Glomerular visceral epithelial cell (primary cell): ENCODE data around the gene ACADVL.
A peak's percentile ranks its signal among the peaks of the same experiment; 100 is the strongest.

Experiments
- DNase-seq: peaks from one replicate; pipeline ENCODE4 v3.0.0-alpha.2; 2016; ENCODE audit errors: extremely low spot score

The ACADVL gene

GRCh38 chr17:7217113-7217987, 2.4 kb upstream of the ACADVL start:
- peak; percentile 70 for DNase-seq

DNA sequence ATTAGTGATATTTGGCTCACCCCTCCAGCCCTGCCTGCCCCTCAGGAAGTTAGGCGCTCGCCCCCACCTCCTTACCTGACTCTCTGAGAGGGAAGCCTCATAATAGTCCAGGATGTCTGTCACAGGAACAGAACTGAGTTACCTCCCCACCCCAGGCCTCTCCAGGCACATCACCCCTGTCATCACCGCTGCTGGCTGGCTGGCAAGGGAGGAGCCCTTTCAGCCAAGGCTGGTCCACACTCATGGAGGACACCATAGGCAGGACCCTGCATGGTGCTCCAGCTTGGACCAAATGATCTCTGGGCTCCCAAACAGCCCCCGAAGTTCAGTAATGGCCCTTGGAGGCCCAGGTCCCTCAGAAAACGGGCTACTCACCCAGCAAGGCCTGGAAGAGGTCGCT, 1.6 kb upstream of the ACADVL start:
- no peak for DNase-seq

DNA sequence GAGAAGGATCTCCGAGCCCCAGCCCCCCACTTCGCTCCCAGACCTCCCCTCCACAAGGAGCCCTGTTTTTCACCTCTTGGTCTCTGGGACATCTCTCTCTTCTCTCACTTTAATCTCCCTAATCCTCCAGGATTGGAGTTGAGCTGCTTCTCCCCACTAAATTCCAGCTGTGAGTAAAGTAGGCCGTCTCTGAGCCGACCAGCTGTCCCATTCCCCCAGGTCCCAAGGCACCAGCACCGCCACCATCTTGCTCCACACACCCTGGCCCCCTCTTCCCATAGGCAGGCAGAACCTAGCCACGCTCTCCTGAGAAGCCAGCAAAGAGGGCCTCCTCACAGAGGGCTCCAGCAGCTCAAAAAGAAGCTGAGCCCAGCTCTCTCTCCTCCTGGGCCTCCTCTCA, 980 bp upstream of the ACADVL start:
- no peak for DNase-seq

DNA sequence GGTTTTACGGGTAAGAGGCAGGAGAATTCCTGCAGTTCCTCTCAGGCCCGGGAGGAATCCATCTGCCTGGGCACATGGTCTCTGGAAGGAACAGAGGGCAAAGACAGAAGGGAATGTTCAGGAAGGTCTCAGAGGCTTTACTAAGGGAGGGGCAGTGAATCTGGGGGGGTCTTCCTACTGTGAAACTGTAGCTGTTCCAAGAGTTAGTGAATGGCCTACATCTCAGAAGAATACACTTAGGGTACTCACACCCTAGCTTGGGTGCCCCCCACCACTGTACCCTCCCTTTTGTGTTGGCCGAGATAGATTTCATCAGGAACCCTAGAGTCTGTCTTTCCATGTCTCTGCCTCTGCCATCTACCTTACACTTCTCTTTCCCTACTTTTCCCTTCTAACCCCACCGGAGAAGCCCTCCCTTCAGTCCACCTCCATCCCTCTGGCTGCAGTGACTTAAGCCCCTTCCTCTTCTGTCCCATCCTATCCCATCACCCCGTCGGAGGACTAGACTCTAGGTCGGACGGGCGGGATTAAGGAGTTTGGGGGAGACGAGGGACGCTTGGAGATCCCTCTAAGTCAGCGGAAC, 418 bp upstream of the ACADVL start:
- no peak for DNase-seq

GRCh38 chr17:7220593-7221277, 997 bp downstream of the ACADVL start:
- peak; percentile 68 for DNase-seq

DNA sequence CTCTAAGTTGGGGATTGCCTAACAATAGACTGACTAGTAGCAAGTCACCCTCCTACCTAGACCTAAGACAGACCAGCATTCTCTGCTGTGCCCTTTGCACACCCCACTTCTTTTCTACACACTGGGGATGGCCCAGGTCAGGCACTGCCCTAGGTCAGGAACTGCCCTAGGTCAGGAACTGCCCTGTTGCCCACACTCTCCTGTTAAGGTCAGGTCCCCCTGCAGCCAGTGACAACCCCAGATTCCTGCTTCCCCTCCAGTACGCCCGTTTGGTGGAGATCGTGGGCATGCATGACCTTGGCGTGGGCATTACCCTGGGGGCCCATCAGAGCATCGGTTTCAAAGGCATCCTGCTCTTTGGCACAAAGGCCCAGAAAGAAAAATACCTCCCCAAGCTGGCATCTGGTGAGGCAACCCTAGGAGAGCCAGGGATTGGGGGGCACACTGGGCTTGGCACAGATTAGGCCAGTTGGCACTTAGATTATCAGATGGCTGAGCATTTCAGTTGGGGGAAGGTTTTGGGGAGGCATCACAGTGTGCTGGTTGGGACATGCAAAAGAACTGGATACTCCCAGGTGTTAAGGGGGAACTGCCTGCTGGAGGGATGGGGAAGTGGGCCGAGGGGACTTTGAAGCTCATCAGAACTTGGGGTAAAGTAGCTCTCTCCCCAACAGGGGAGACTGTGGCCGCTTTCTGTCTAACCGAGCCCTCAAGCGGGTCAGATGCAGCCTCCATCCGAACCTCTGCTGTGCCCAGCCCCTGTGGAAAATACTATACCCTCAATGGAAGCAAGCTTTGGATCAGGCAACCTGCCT, 1.7 kb downstream of the ACADVL start:
- no peak for DNase-seq

DNA sequence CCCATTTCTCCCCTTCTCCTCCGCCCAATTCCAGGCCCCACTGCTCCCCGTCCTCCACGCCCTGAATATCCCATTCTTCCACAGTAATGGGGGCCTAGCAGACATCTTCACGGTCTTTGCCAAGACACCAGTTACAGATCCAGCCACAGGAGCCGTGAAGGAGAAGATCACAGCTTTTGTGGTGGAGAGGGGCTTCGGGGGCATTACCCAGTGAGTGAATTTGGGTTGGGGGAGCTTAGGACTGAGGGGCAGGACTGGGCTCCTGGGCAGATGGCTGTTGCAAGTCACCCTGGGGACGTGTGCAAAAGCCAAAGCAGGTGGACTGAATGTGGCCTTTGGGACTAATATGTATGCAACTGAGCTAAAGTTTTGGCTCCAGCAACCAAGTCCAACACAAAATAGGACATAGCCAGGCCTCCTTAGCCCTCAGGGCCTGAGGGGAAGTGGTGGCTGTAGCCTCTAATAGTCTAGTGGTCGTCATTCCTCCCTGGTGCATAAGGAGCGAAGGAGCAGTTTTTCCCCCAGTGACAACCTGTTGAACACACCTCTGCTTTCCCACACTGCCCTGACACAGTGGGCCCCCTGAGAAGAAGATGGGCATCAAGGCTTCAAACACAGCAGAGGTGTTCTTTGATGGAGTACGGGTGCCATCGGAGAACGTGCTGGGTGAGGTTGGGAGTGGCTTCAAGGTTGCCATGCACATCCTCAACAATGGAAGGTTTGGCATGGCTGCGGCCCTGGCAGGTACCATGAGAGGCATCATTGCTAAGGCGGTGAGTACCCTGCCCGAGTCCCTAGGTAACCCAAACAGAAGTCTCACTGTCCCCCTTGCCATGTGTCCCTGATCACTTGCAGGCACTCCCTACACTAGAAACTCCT, 2.6 kb downstream of the ACADVL start:
- no peak for DNase-seq

DNA sequence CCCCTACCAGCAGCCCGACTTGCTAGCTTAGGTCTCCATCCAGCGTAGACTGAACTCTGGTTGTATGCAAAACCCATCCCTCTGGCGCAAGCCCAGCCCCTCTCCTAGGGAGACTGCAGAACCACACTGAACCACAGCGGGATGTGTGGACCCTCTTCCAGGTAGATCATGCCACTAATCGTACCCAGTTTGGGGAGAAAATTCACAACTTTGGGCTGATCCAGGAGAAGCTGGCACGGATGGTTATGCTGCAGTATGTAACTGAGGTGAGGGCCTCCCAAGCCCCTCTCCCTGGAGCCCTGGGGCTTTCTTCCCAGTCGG, 3.2 kb downstream of the ACADVL start:
- no peak for DNase-seq

DNA sequence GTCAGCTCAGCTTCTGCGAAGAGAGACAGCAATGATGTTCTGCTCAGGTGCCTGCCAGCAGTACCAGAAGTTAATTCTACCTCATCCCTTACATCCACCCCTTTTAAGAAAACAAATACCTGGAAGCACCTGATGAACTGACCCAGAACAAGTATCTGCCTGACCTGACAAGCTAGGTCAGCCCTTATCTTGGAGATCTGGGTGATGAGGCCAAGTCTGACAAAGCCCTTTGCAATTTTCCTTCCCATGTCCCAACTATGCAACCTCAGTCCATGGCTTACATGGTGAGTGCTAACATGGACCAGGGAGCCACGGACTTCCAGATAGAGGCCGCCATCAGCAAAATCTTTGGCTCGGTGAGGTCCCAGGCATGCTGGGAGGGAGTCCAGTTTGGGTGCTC, 3.6 kb downstream of the ACADVL start:
- DNase-seq: no peak

GRCh38 chr17:7224110-7224509, 4.4 kb downstream of the ACADVL start:
- DNase-seq: no peak

DNA sequence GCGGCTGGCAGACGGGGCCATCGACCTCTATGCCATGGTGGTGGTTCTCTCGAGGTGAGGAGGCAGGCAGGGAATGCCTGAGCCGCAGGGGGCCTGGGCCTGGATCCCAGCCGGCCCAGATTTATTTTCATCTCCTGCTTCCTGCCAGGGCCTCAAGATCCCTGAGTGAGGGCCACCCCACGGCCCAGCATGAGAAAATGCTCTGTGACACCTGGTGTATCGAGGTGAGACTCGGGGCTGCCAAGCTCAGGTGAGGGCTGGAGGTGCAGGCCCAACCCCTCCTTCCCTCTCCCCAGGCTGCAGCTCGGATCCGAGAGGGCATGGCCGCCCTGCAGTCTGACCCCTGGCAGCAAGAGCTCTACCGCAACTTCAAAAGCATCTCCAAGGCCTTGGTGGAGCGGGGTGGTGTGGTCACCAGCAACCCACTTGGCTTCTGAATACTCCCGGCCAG, 4.9 kb downstream of the ACADVL start:
- no peak for DNase-seq

DNA sequence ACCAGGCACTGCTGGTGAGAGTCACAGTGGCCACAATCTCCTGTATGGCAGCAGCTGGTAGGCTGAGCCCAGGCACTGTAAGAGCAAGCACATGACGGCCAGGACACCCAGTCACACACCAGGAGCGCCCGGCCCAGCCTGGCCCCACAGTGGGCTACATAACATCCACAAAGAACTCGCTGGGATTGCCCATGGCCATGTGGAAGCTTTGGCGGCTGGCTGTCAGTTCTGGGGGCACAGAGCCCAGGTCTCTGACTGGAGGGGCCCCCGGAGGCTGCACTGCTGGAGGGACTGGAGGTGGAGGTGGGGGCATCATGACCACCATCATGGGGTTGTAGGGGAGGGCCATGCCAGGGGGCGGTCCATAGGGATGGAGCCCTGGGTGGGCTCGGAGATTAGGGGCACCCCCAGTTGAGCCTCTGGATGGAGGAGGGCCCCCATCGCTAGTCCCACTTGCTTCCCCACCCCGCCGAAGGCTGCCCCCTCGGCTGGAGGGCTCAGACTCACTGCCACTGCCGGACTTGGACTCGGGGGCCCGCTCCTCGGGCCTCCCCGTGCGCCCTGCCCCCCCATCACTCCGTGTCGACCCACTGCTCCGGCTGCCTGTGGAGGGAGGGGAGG, 6.1 kb downstream of the ACADVL start:
- no peak for DNase-seq

DNA sequence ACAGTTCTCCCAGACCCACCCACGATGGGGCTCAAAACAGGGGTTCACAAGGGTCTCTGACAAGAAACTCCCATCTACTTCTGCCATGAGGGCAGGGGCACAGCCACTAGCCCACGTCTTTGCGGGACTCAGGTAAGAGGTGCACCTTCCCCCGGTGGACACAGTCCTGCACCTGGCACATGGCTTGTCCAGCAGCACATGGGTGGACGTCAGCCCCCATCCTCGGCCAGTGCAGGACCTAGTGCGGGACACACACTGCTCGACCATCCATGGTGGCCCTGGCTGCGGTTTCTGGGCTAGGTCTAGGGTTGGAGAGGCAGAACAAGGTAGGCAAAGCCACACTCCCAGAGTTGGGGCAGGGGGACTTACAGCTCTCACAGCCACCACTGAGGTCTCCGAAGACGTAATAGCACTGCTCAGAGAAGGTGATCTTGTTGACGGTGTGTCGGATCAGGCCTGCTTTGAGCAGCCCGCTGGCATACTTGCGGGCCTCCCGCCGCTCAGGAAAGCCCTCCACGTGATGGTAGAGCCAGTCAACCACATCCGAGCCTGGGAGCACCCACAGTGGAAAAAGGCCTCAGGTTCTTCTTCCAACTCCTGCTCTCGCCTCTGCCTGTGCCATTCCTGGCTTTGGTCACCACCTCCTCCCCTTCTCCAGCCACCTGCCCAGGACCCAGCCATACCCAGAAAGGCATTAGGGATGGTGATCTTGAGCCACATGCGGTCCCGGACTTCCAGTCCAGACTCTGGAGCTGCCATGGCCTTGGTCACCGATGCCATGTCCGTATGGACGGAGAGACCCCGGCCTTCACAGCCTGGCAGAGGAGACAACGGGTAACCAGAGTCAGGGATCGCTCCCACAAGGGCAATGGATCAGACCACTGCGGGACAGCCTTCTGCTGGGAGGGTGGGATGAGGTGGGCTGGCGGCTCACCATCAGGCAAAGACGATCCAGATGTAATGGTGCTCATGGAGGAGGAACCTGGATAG, 7.3 kb downstream of the ACADVL start:
- no peak for DNase-seq

- DNase-seq: no peak
These were observed 9.2 kb downstream of the ACADVL start for GRCh38 chr17:7228920-7229319.

- DNase-seq: no peak
These were observed 9.8 kb downstream of the ACADVL start for GRCh38 chr17:7229504-7229903.

GRCh38 chr17:7232114-7232513, 12.4 kb downstream of the ACADVL start:
- no peak for DNase-seq

DNA sequence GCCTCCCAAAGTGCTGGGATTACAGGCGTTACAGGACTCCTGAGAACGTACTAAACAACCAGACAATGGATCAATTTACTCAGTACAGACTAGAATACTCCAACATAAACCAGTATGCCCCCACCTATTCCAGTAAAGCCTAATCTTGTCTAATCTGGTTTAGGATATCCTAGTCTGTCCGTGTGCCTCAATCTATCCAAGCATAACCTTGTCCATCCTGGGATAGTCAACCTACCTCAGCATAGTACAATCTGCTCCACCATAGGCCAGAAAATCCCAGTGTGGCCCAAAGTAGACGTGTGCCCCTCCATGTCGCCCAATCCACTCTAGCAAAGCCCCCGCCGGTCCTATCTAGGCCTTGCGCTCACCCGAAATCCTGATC, 14.0 kb downstream of the ACADVL start:
- no peak for DNase-seq

- DNase-seq: peak; percentile 95
These were observed 14.6 kb downstream of the ACADVL start, which contains the start of gene DVL2 for GRCh38 chr17:7234083-7234951. Gene DVL2 (minus strand): TSS chr17:7234517. CDS start chr17:7234262, 255 bp downstream.
